Activated B cell treated with CpG ODN at 0.5 μM for 24 hours (primary cell): ENCODE data around the gene MBD5. TPM values are rescaled to one million over a fixed set of nuclear protein-coding genes. Genes with fewer than 3 reads are reported as not detected.

Source experiments
- ATAC-seq: fragments of 200-7000 bp; cut with Tn5 transposase; one replicate; pipeline ENCODE4 v1.10.0; 2021; ENCODE audit warnings: low read depth, mild to moderate bottlenecking, moderate library complexity
- CTCF ChIA-PET: fragments of 350-600 bp; sonication (Branson Sonifier 250); formaldehyde crosslinking; loops from one replicate; lab custom pipeline; 2021; ENCODE audit warnings: antibody characterized with exemption; lab: Charles Lee
- POLR2A ChIA-PET: fragments of 350-600 bp; sonication (Branson Sonifier 250); formaldehyde crosslinking; loops from one replicate; lab custom pipeline; 2021; ENCODE audit warnings: antibody characterized with exemption; lab: Charles Lee
- DNase-seq: peaks from one replicate; pipeline ENCODE4 v3.0.0; 2022
- H3K27ac Mint-ChIP-seq: one replicate; pipeline ENCODE4 v1.8.0; 2020; ENCODE audit warnings: mixed read lengths
- H3K27me3 Mint-ChIP-seq: one replicate; pipeline ENCODE4 v1.8.0; 2021; ENCODE audit warnings: mixed read lengths
- H3K36me3 Mint-ChIP-seq: one replicate; pipeline ENCODE4 v1.8.0; 2021; ENCODE audit warnings: low read depth, mixed read lengths
- H3K4me1 Mint-ChIP-seq: one replicate; pipeline ENCODE4 v1.8.0; 2021; ENCODE audit warnings: mixed read lengths
- H3K4me3 Mint-ChIP-seq: one replicate; pipeline ENCODE4 v1.8.0; 2020; ENCODE audit warnings: mild to moderate bottlenecking, mixed read lengths
- H3K9me3 Mint-ChIP-seq: one replicate; pipeline ENCODE4 v1.8.0; 2020; ENCODE audit warnings: mixed read lengths
- CTCF ChIP-seq: fragments of 200-600 bp; IDR thresholded peaks from one replicate; pipeline ENCODE4 v1.8.0; 2022; ENCODE audit warnings: antibody characterized with exemption, mild to moderate bottlenecking
- intact Hi-C: fragments of 100-400 bp; cut with micrococcal nuclease; formaldehyde crosslinking; loops from one replicate; pipeline ENCODE4 v1.15.1; 2024
- total RNA-seq: library from RNA; stranded (reverse); gene quantifications from 2 replicates; pipeline ENCODE4 v1.2.3, GENCODE V29; 2022

MBD5 gene
- total RNA-seq, 1 donor from 2014 or later: 55.7 TPM

GRCh38 chr2:148251993-148252392 is 231.1 kb downstream of the MBD5 start:
- Mint-ChIP-seq H3K4me3 (no peak overlapping the region), H3K27ac (no peak overlapping the region), H3K36me3 (peaks cover 54% of the 10 kb centered on the region), H3K27me3 (no peaks in the 10 kb centered on the region), H3K9me3 (peaks cover 21% of the 10 kb centered on the region), H3K4me1 (no peaks in the 10 kb centered on the region)
- no peak for TF ChIP-seq CTCF
- ChIA-PET POLR2A (no interaction called here), CTCF (no interaction called here)
- ATAC-seq (no peak), DNase-seq (no peak)
- intact Hi-C loops: no loop called here

- peaks cover 21% of the 10 kb centered on the region for H3K9me3 Mint-ChIP-seq
- no peak overlapping the region for H3K27ac Mint-ChIP-seq
- peaks cover 53% of the 10 kb centered on the region for H3K36me3 Mint-ChIP-seq
- intact Hi-C loops: no loop called here
- no peak for ATAC-seq
- no peak for TF ChIP-seq CTCF
- DNase-seq: no peak
- no peak overlapping the region for H3K4me3 Mint-ChIP-seq
- H3K27me3 Mint-ChIP-seq: no peaks in the 10 kb centered on the region
- POLR2A ChIA-PET: no interaction called here
- CTCF ChIA-PET: no interaction called here
- H3K4me1 Mint-ChIP-seq: no peaks in the 10 kb centered on the region
Measured at GRCh38 chr2:148252646-148253045, 231.8 kb downstream of the MBD5 start.

GRCh38 chr2:148253685-148254084 is 232.8 kb downstream of the MBD5 start:
- Mint-ChIP-seq H3K36me3 (peaks cover 63% of the 10 kb centered on the region), H3K27me3 (no peaks in the 10 kb centered on the region), H3K9me3 (peaks cover 29% of the 10 kb centered on the region), H3K4me3 (no peak overlapping the region), H3K27ac (no peak overlapping the region), H3K4me1 (no peaks in the 10 kb centered on the region)
- DNase-seq (no peak), ATAC-seq (no peak)
- intact Hi-C loops: no loop called here
- TF ChIP-seq CTCF: no peak
- ChIA-PET POLR2A (interaction anchor here (0.6 kb wide), 1 partner anchor 77 kb away, joined by 4 read pairs; no protein-coding TSS in a partner anchor), CTCF (no interaction called here)

- Mint-ChIP-seq H3K9me3 (peaks cover 40% of the 10 kb centered on the region), H3K4me1 (no peaks in the 10 kb centered on the region), H3K36me3 (peaks cover 69% of the 10 kb centered on the region), H3K4me3 (no peak overlapping the region), H3K27me3 (no peaks in the 10 kb centered on the region), H3K27ac (no peak overlapping the region)
- POLR2A ChIA-PET: no interaction called here
- intact Hi-C loops: no loop called here
- ATAC-seq (no peak), DNase-seq (no peak)
- TF ChIP-seq CTCF: no peak
- CTCF ChIA-PET: no interaction called here
Measured at GRCh38 chr2:148255929-148256328, 235.0 kb downstream of the MBD5 start.

- DNase-seq: no peak
- Mint-ChIP-seq H3K27me3 (no peaks in the 10 kb centered on the region), H3K27ac (no peak overlapping the region), H3K36me3 (peaks cover 59% of the 10 kb centered on the region), H3K4me1 (no peaks in the 10 kb centered on the region), H3K9me3 (peaks cover 37% of the 10 kb centered on the region), H3K4me3 (no peak overlapping the region)
- ChIA-PET CTCF (no interaction called here), POLR2A (no interaction called here)
- no peak for ATAC-seq
- TF ChIP-seq CTCF: no peak
- intact Hi-C loops: no loop called here
Measured at GRCh38 chr2:148257276-148257675, 236.4 kb downstream of the MBD5 start.
